ENCODE results near the gene HSD17B2.

HSD17B2 gene

GRCh38 chr16:82078125-82078524, 43.1 kb downstream of the HSD17B2 start:
- no peak for TF ChIP-seq SIN3A (IDR thresholded peaks at IDR 0.05; ENCODE audit: borderline replicate concordance, insufficient read depth, low read length)
- TF ChIP-seq POLR2AphosphoS5 (IDR thresholded peaks at IDR 0.05; ENCODE audit: low read depth, low read length), result no peak
- TF ChIP-seq REST (IDR thresholded peaks at IDR 0.05; ENCODE audit: insufficient read depth in 1 of 2, low read depth in 2 of 2, low read length in 2 of 2), result no peak
- no peak for TF ChIP-seq FOXP2 (optimal IDR thresholded peaks at IDR 0.05; ENCODE audit: borderline replicate concordance, extremely low read depth, extremely low read length, insufficient read depth)
- TF ChIP-seq TAF1 (IDR thresholded peaks at IDR 0.05; ENCODE audit: borderline replicate concordance, insufficient read depth, low read length), result no peak

GRCh38 chr16:82079892-82080291, 44.8 kb downstream of the HSD17B2 start:
- TF ChIP-seq FOXP2 (optimal IDR thresholded peaks at IDR 0.05; ENCODE audit: borderline replicate concordance, extremely low read depth, extremely low read length, insufficient read depth) (no peak), REST (IDR thresholded peaks at IDR 0.05; ENCODE audit: insufficient read depth in 1 of 2, low read depth in 2 of 2, low read length in 2 of 2) (no peak), POLR2AphosphoS5 (IDR thresholded peaks at IDR 0.05; ENCODE audit: low read depth, low read length) (no peak), TAF1 (IDR thresholded peaks at IDR 0.05; ENCODE audit: borderline replicate concordance, insufficient read depth, low read length) (no peak), SIN3A (IDR thresholded peaks at IDR 0.05; ENCODE audit: borderline replicate concordance, insufficient read depth, low read length) (no peak)

- TF ChIP-seq TAF1 (IDR thresholded peaks at IDR 0.05; ENCODE audit: borderline replicate concordance, insufficient read depth, low read length) (no peak), REST (IDR thresholded peaks at IDR 0.05; ENCODE audit: insufficient read depth in 1 of 2, low read depth in 2 of 2, low read length in 2 of 2) (no peak), FOXP2 (optimal IDR thresholded peaks at IDR 0.05; ENCODE audit: borderline replicate concordance, extremely low read depth, extremely low read length, insufficient read depth) (no peak), SIN3A (IDR thresholded peaks at IDR 0.05; ENCODE audit: borderline replicate concordance, insufficient read depth, low read length) (no peak), POLR2AphosphoS5 (IDR thresholded peaks at IDR 0.05; ENCODE audit: low read depth, low read length) (no peak)
Observed at GRCh38 chr16:82081264-82081663, 46.2 kb downstream of the HSD17B2 start.

GRCh38 chr16:82082097-82082496, 47.0 kb downstream of the HSD17B2 start:
- TF ChIP-seq POLR2AphosphoS5 (IDR thresholded peaks at IDR 0.05; ENCODE audit: low read depth, low read length) (no peak), REST (IDR thresholded peaks at IDR 0.05; ENCODE audit: insufficient read depth in 1 of 2, low read depth in 2 of 2, low read length in 2 of 2) (no peak), TAF1 (IDR thresholded peaks at IDR 0.05; ENCODE audit: borderline replicate concordance, insufficient read depth, low read length) (no peak), SIN3A (IDR thresholded peaks at IDR 0.05; ENCODE audit: borderline replicate concordance, insufficient read depth, low read length) (no peak), FOXP2 (optimal IDR thresholded peaks at IDR 0.05; ENCODE audit: borderline replicate concordance, extremely low read depth, extremely low read length, insufficient read depth) (no peak)
